ENCODE measurements around the gene EGFL8.

EGFL8 gene

DNA sequence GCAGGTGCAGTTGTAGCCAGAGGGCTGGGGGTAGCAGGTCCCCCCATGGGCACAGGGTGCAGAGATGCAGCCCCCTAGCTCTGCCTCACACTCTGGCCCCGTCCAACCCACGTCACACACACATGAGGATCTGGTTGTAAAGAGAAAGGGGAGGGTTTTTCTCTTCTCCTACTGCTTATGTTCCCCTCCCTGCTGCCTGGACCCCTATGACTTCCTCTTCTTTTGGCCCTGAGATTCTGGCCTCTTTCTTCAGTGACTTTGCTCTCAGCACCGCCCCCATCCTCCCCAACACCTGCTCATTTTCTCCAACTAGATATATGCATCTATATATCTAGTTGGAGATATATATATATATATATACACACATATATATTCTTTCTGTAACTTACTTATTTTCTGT lies 49.7 kb downstream of the EGFL8 start:
- H3K4me3 ChIP-seq (ENCODE audit: control insufficient read depth, low read depth, low read length) = no peak overlapping the region
- TF ChIP-seq, protein P1, sequence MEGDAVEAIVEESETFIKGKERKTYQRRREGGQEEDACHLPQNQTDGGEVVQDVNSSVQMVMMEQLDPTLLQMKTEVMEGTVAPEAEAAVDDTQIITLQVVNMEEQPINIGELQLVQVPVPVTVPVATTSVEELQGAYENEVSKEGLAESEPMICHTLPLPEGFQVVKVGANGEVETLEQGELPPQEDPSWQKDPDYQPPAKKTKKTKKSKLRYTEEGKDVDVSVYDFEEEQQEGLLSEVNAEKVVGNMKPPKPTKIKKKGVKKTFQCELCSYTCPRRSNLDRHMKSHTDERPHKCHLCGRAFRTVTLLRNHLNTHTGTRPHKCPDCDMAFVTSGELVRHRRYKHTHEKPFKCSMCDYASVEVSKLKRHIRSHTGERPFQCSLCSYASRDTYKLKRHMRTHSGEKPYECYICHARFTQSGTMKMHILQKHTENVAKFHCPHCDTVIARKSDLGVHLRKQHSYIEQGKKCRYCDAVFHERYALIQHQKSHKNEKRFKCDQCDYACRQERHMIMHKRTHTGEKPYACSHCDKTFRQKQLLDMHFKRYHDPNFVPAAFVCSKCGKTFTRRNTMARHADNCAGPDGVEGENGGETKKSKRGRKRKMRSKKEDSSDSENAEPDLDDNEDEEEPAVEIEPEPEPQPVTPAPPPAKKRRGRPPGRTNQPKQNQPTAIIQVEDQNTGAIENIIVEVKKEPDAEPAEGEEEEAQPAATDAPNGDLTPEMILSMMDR (IDR thresholded peaks at IDR 0.05; ENCODE audit: control insufficient read depth, insufficient read depth, low read depth, low read length, missing control alignments) = no peak
- DNase-seq (ENCODE audit: low read depth) = no peak

DNA sequence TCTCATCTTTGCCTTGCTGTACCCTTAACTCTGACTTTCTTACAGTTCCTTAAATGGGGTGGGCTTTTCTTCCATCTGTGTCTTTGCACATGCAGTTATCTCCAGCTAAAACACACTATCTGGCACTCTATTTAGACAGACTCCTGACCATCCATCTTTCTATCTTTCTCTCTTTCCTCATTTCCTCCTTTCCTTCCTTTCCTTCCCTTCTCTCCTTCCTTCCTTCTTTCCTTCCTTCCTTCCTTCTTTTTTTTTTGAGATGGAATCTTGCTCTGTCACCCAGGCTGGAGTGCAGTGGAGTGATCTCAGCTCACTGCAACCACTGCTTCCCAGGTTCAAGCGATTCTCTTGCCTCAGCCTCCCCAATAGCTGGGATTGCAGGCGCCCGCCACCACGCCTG lies 51.2 kb downstream of the EGFL8 start:
- TF ChIP-seq, protein P1 (IDR thresholded peaks at IDR 0.05; ENCODE audit: control insufficient read depth, insufficient read depth, low read depth, low read length, missing control alignments) = no peak
- DNase-seq (ENCODE audit: low read depth) = no peak
- no peak overlapping the region for H3K4me3 ChIP-seq (ENCODE audit: control insufficient read depth, low read depth, low read length)

DNA sequence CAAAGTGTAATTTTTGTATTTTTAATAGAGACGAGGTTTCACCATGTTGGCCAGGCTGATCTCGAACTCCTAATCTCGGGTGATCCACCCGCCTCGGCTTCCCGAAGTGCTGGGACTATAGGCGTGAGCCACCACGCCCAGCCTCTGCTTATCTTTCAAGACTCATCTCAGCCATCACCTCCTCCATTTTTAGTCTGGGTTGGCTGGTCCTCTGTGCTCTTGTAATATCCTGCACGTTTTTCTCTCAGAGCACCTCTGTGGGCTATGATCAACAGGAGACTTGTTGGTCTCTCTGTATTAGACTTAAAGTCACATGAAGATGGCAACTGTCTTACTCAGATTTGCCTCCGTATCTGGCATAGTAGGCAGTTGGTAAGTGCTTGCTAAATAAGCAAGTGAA lies 51.9 kb downstream of the EGFL8 start:
- TF ChIP-seq, protein P1 (IDR thresholded peaks at IDR 0.05; ENCODE audit: control insufficient read depth, insufficient read depth, low read depth, low read length, missing control alignments) = no peak
- no peak for DNase-seq (ENCODE audit: low read depth)
- no peak overlapping the region for H3K4me3 ChIP-seq (ENCODE audit: control insufficient read depth, low read depth, low read length)

DNA sequence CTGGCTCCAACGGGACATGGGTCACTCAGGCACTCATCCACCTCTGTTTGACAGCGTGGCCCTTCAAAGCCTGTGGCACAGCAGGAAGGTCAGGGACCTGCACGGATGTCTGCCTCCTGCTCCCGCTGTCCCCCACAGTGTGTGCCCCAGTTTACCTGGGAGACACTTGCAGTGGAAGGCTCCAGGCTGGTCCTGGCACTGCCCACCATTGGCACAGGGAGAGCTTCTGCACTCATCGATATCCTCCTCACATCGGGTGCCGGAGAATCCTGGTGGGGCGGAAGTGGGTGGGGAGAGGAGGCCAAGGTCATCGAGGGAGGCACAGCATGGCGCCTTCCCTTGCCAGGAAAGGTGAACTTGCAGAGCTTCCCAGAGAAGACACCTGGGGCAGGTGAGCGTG lies 52.6 kb downstream of the EGFL8 start:
- no peak overlapping the region for H3K4me3 ChIP-seq (ENCODE audit: control insufficient read depth, low read depth, low read length)
- no peak for DNase-seq (ENCODE audit: low read depth)
- TF ChIP-seq, protein P1 (IDR thresholded peaks at IDR 0.05; ENCODE audit: control insufficient read depth, insufficient read depth, low read depth, low read length, missing control alignments) = no peak

Data from AG09309 (cell line).